Activated T-cell treated with anti-CD3 and anti-CD28 coated beads, Interleukin-2, amount 50 U/mL, for 72 hours (primary cell): Measurements from ENCODE around the gene XPNPEP3. TPM values are rescaled to one million over a fixed set of nuclear protein-coding genes. Genes with fewer than 3 reads are reported as not detected.

Experiments used
- ATAC-seq, 2 donors: fragments of 150-1000 bp; cut with Tn5 transposase; replicated peaks in 1 of 2; 2 replicates each; pipeline ENCODE4 v1.10.0; 2021; ENCODE audit warnings: moderate library complexity in 2 of 2, mild to moderate bottlenecking in 1 of 2
- DNase-seq, 2 donors: peaks; one replicate each; pipeline ENCODE4 v3.0.0; 2021 to 2022; ENCODE audit warnings: mixed read lengths in 1 of 2
- H3K27ac Mint-ChIP-seq: one replicate; pipeline ENCODE4 v1.8.0; 2022; ENCODE audit warnings: mild to moderate bottlenecking, moderate library complexity, mixed read lengths
- H3K27me3 Mint-ChIP-seq: one replicate; pipeline ENCODE4 v1.8.0; 2022; ENCODE audit warnings: low read depth, mixed read lengths
- H3K36me3 Mint-ChIP-seq, 2 donors: one replicate each; pipeline ENCODE4 v1.8.0; 2022; ENCODE audit warnings: mixed read lengths in 2 of 2, mild to moderate bottlenecking in 1 of 2; ENCODE audit not compliant: insufficient read depth in 2 of 2
- H3K4me1 Mint-ChIP-seq: one replicate; pipeline ENCODE4 v1.8.0; 2022; ENCODE audit warnings: low read depth, mixed read lengths
- H3K4me3 Mint-ChIP-seq, 2 donors: one replicate each; pipeline ENCODE4 v1.8.0; 2022; ENCODE audit warnings: mild to moderate bottlenecking in 2 of 2, mixed read lengths in 2 of 2, moderate library complexity in 2 of 2
- H3K9me3 Mint-ChIP-seq, 2 donors: one replicate each; pipeline ENCODE4 v1.8.0; 2022; ENCODE audit warnings: mixed read lengths in 2 of 2
- total RNA-seq, 2 donors: library from RNA; stranded (reverse); gene quantifications; one replicate each; pipeline ENCODE4 v1.2.3, GENCODE V29; 2022

XPNPEP3 gene
- total RNA-seq, 2 donors from 2014 or later: 19.5 to 22.5 TPM

GRCh38 chr22:40920526-40920925 lies 63.6 kb downstream of the XPNPEP3 start:
- peaks cover 4% of the 10 kb centered on the region for H3K4me1 Mint-ChIP-seq
- no peak overlapping the region for H3K27ac Mint-ChIP-seq
- no peak for ATAC-seq
- no peaks in the 10 kb centered on the region for H3K27me3 Mint-ChIP-seq
- peaks cover 3 to 4% of the 10 kb centered on the region in 2 donors for H3K36me3 Mint-ChIP-seq
- H3K9me3 Mint-ChIP-seq: no peaks in the 10 kb centered on the region
- no peak for DNase-seq
- H3K4me3 Mint-ChIP-seq: no peak overlapping the region

- peak overlapping the region in 1 of 2 donors; percentile 26 for H3K4me3 Mint-ChIP-seq
- H3K27me3 Mint-ChIP-seq: no peaks in the 10 kb centered on the region
- peaks cover 4% of the 10 kb centered on the region for H3K4me1 Mint-ChIP-seq
- H3K9me3 Mint-ChIP-seq: no peaks in the 10 kb centered on the region
- H3K27ac Mint-ChIP-seq: peak overlapping the region; percentile 9
- ATAC-seq: peak; percentile 71 to 72
- H3K36me3 Mint-ChIP-seq: peaks cover 2 to 4% of the 10 kb centered on the region in 2 donors
- peak in 1 of 2 donors; percentile 39 for DNase-seq
Observed at GRCh38 chr22:40922484-40923303, 65.7 kb downstream of the XPNPEP3 start.

- DNase-seq (no peak), ATAC-seq (no peak)
- no peaks in the 10 kb centered on the region for H3K9me3 Mint-ChIP-seq
- no peak overlapping the region for H3K4me3 Mint-ChIP-seq
- no peaks in the 10 kb centered on the region for H3K4me1 Mint-ChIP-seq
- no peak overlapping the region for H3K27ac Mint-ChIP-seq
- peaks cover 2 to 4% of the 10 kb centered on the region in 2 donors for H3K36me3 Mint-ChIP-seq
- no peaks in the 10 kb centered on the region for H3K27me3 Mint-ChIP-seq
Observed at GRCh38 chr22:40928657-40929056, 71.7 kb downstream of the XPNPEP3 start.

GRCh38 chr22:40932396-40932795 lies 75.4 kb downstream of the XPNPEP3 start:
- no peak overlapping the region for H3K4me3 Mint-ChIP-seq
- DNase-seq: no peak
- H3K4me1 Mint-ChIP-seq: no peaks in the 10 kb centered on the region
- H3K27ac Mint-ChIP-seq: no peak overlapping the region
- ATAC-seq: no peak
- peaks cover 1 to 2% of the 10 kb centered on the region in 2 donors for H3K36me3 Mint-ChIP-seq
- H3K9me3 Mint-ChIP-seq: no peaks in the 10 kb centered on the region
- no peaks in the 10 kb centered on the region for H3K27me3 Mint-ChIP-seq

- DNase-seq: no peak
- Mint-ChIP-seq H3K9me3 (no peaks in the 10 kb centered on the region), H3K27me3 (no peaks in the 10 kb centered on the region), H3K4me1 (peaks cover 14% of the 10 kb centered on the region), H3K27ac (no peak overlapping the region), H3K36me3 (peaks cover 0 to 1% of the 10 kb centered on the region in 2 donors), H3K4me3 (no peak overlapping the region)
- ATAC-seq: peak; percentile 32 to 34
Observed at GRCh38 chr22:40939202-40939601, 82.3 kb downstream of the XPNPEP3 start.

GRCh38 chr22:40950962-40951794 lies 94.2 kb downstream of the XPNPEP3 start, which contains the start of gene RBX1:
Gene RBX1, plus strand, starts transcription at chr22:40951378. Its CDS starts 21 bp downstream, at chr22:40951399.
- peaks cover 27% of the 10 kb centered on the region for H3K4me1 Mint-ChIP-seq
- no peaks in the 10 kb centered on the region for H3K27me3 Mint-ChIP-seq
- H3K36me3 Mint-ChIP-seq: peaks cover 12 to 18% of the 10 kb centered on the region in 2 donors
- H3K27ac Mint-ChIP-seq: peak within 1 kb of the TSS; percentile 98
- H3K9me3 Mint-ChIP-seq: no peaks in the 10 kb centered on the region
- H3K4me3 Mint-ChIP-seq: peak within 1 kb of the TSS; percentile 95 to 98
- ATAC-seq (peak; percentile 87), DNase-seq (peak; percentile 99)

- H3K27ac Mint-ChIP-seq: peak overlapping the region; percentile 98
- peaks cover 27% of the 10 kb centered on the region for H3K4me1 Mint-ChIP-seq
- no peaks in the 10 kb centered on the region for H3K9me3 Mint-ChIP-seq
- no peaks in the 10 kb centered on the region for H3K27me3 Mint-ChIP-seq
- ATAC-seq (peak in 1 of 2 donors; percentile 3), DNase-seq (no peak)
- H3K36me3 Mint-ChIP-seq: peaks cover 12 to 18% of the 10 kb centered on the region in 2 donors
- peak overlapping the region; percentile 95 to 98 for H3K4me3 Mint-ChIP-seq
Observed at GRCh38 chr22:40951795-40952605, 95.1 kb downstream of the XPNPEP3 start.

- ATAC-seq (no peak), DNase-seq (no peak)
- Mint-ChIP-seq H3K27me3 (no peaks in the 10 kb centered on the region), H3K27ac (peak overlapping the region; percentile 98), H3K4me3 (peak overlapping the region; percentile 95 to 98), H3K4me1 (peaks cover 34% of the 10 kb centered on the region), H3K36me3 (peaks cover 12 to 21% of the 10 kb centered on the region in 2 donors), H3K9me3 (no peaks in the 10 kb centered on the region)
Observed at GRCh38 chr22:40953471-40953870, 96.5 kb downstream of the XPNPEP3 start.

- no peak for ATAC-seq
- peak overlapping the region; percentile 29 to 98 for H3K4me3 Mint-ChIP-seq
- peak overlapping the region; percentile 89 for H3K27ac Mint-ChIP-seq
- no peaks in the 10 kb centered on the region for H3K9me3 Mint-ChIP-seq
- DNase-seq: no peak
- H3K27me3 Mint-ChIP-seq: no peaks in the 10 kb centered on the region
- peaks cover 12 to 23% of the 10 kb centered on the region in 2 donors for H3K36me3 Mint-ChIP-seq
- peaks cover 35% of the 10 kb centered on the region for H3K4me1 Mint-ChIP-seq
Observed at GRCh38 chr22:40954113-40954512, 97.2 kb downstream of the XPNPEP3 start.

- DNase-seq (no peak), ATAC-seq (no peak)
- H3K27ac Mint-ChIP-seq: no peak overlapping the region
- peaks cover 44% of the 10 kb centered on the region for H3K4me1 Mint-ChIP-seq
- peaks cover 9 to 27% of the 10 kb centered on the region in 2 donors for H3K36me3 Mint-ChIP-seq
- no peaks in the 10 kb centered on the region for H3K9me3 Mint-ChIP-seq
- H3K4me3 Mint-ChIP-seq: no peak overlapping the region
- H3K27me3 Mint-ChIP-seq: no peaks in the 10 kb centered on the region
Observed at GRCh38 chr22:40955571-40955970, 98.6 kb downstream of the XPNPEP3 start.

GRCh38 chr22:40957601-40958000 lies 100.7 kb downstream of the XPNPEP3 start:
- Mint-ChIP-seq H3K4me1 (peaks cover 39% of the 10 kb centered on the region), H3K27me3 (no peaks in the 10 kb centered on the region), H3K9me3 (no peaks in the 10 kb centered on the region), H3K4me3 (no peak overlapping the region), H3K27ac (no peak overlapping the region), H3K36me3 (peaks cover 8 to 25% of the 10 kb centered on the region in 2 donors)
- ATAC-seq (no peak), DNase-seq (no peak)

GRCh38 chr22:40958299-40958698 lies 101.4 kb downstream of the XPNPEP3 start:
- Mint-ChIP-seq H3K27ac (peak overlapping the region; percentile 79), H3K9me3 (no peaks in the 10 kb centered on the region), H3K36me3 (peaks cover 8 to 24% of the 10 kb centered on the region in 2 donors), H3K4me1 (peaks cover 33% of the 10 kb centered on the region), H3K27me3 (no peaks in the 10 kb centered on the region), H3K4me3 (no peak overlapping the region)
- no peak for DNase-seq
- no peak for ATAC-seq
